GM06990 (cell line): ENCODE measurements around the gene PIGT.

Source experiments
- DNase-seq: peaks from one replicate; pipeline ENCODE4 v3.0.0-alpha.2; 2011; ENCODE audit not compliant: insufficient read length; ENCODE audit errors: extremely low read depth
- H3K27me3 ChIP-seq: replicated peaks from 2 replicates; pipeline ENCODE4 v1.6.0; 2011; ENCODE audit warnings: low read length; ENCODE audit not compliant: control insufficient read depth, insufficient read depth
- H3K36me3 ChIP-seq: 2 replicates; pipeline ENCODE4 v1.5.1; 2011; ENCODE audit warnings: low read length; ENCODE audit not compliant: control insufficient read depth, insufficient read depth
- H3K4me3 ChIP-seq: replicated peaks from 2 replicates; pipeline ENCODE4 v1.5.1; 2011; ENCODE audit warnings: low read depth, mild to moderate bottlenecking, control low read depth, low read length
- TF ChIP-seq, protein P1 (sequence below): IDR thresholded peaks from 2 replicates; pipeline ENCODE4 v1.5.1; 2011; ENCODE audit warnings: low read length, control low read depth, mild to moderate bottlenecking, inconsistent platforms; ENCODE audit not compliant: insufficient read depth, poor library complexity, severe bottlenecking

The PIGT gene

DNA sequence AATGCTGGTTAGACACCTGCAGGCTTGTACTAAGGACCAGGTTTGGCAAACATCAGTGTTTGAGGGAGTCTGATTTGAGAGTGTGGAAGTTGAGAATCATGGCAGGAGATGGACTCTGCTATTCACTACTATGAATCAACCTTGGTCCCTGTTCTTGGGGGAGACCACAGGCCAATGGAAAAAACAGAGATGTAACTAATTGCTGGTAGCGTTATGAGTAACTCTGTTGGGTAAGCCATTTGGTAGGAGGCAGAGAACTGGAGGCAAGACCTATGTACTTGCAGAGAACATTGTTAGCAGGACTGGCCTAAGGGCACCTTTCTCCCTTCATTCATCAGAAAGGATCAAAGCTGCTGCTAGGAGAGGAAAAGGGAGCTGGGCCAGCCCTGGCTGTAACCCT lies 45.3 kb downstream of the PIGT start:
- no peak for DNase-seq
- TF ChIP-seq, protein P1, sequence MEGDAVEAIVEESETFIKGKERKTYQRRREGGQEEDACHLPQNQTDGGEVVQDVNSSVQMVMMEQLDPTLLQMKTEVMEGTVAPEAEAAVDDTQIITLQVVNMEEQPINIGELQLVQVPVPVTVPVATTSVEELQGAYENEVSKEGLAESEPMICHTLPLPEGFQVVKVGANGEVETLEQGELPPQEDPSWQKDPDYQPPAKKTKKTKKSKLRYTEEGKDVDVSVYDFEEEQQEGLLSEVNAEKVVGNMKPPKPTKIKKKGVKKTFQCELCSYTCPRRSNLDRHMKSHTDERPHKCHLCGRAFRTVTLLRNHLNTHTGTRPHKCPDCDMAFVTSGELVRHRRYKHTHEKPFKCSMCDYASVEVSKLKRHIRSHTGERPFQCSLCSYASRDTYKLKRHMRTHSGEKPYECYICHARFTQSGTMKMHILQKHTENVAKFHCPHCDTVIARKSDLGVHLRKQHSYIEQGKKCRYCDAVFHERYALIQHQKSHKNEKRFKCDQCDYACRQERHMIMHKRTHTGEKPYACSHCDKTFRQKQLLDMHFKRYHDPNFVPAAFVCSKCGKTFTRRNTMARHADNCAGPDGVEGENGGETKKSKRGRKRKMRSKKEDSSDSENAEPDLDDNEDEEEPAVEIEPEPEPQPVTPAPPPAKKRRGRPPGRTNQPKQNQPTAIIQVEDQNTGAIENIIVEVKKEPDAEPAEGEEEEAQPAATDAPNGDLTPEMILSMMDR = no peak
- no peaks in the 10 kb centered on the region for H3K36me3 ChIP-seq

DNA sequence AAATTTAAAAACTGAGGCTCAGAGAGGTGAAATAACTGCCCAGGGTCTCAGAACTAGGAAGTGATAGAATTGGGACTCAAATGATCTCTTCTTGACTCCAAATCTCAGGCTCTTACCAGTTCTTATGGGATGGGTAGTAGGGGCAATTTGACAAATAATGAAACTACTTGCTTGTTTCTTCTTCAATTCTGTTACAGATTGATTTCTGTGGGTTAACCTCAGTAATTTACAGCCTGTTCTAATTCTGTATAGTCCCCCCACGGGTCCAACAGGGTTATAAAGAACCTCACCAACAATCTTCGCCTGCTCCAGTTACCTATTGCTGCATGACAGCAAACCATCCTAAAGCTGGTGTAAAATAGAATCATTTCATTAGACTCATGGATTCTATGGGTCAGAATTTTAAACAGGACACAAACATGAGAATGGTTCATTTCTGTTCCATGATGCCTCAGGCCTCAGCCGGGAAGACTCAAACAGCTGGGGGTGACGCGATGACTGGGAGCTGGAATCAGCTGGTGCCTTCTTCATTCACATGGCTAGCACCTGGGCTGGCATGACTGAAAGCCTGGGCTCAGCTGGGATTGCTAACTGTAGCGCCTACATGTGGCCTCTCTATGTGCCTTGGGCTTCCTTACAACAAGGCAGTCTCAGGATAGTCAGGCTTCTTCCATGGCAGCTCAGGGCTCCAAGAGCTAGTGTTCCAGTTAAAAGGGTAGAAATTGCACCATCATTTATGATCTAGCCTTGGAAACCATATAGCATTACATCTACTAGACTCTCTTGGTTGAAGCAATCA lies 47.0 kb downstream of the PIGT start:
- TF ChIP-seq, protein P1 = no peak
- Histone ChIP-seq H3K27me3 (peaks cover 3% of the 10 kb centered on the region; the same call in 1 of the 2 replicates), H3K36me3 (no peaks in the 10 kb centered on the region), H3K4me3 (no peak overlapping the region)
- no peak for DNase-seq

More for the DNA sequence above, 45.3 kb downstream of the PIGT start:
- peaks cover 5% of the 10 kb centered on the region for H3K27me3 ChIP-seq
- H3K4me3 ChIP-seq = no peak overlapping the region

GRCh38 chr20:45463709-45464108 lies 47.8 kb downstream of the PIGT start:
- H3K27me3 ChIP-seq = peaks cover 3% of the 10 kb centered on the region; the same call in 1 of the 2 replicates
- H3K36me3 ChIP-seq = no peaks in the 10 kb centered on the region
- DNase-seq = no peak
- TF ChIP-seq, protein P1 = no peak
- no peak overlapping the region for H3K4me3 ChIP-seq

DNA sequence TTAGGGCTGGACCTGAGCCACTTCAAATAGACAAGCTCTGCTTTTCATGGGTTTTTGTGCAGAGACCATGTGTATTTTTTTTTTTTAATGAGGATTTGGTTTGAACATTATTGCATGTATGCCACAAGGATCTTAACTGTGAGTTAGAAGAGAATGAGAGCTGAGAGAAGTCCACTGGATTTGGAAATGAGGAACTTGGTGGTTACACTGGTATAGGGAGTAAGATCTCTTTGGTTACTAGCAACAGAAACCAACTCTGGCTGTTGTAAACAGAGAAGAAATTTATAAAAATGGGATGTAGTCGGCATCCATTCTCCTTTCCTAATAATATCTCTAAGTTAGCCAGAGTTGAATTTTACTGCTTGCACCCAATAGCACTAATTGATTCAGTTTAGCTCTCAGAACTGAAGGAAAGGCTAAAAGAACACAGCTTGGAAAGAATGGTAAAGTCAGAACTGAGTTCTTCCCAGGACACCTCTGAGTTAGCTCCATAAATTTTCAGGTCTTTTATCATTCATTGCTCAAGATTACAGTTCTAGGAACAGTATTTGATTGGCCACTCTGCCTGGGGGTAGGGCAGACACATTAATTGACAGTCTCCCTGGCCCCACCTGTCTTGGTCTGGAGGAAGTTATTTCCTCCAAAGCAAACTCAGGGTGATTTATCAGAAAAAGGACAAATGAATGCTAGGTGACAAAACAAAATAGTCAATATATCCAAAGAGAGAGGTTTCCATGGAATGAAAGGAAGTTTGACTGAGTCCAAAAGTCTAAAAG lies 49.7 kb downstream of the PIGT start:
- no peak for DNase-seq
- H3K36me3 ChIP-seq = no peaks in the 10 kb centered on the region
- TF ChIP-seq, protein P1 = no peak
- H3K27me3 ChIP-seq = peaks cover 7% of the 10 kb centered on the region; the same call in 1 of the 2 replicates
- no peak overlapping the region for H3K4me3 ChIP-seq

GRCh38 chr20:45467172-45467571 lies 51.2 kb downstream of the PIGT start:
- no peak overlapping the region for H3K4me3 ChIP-seq
- peaks cover 8% of the 10 kb centered on the region for H3K27me3 ChIP-seq
- DNase-seq = no peak
- TF ChIP-seq, protein P1 = no peak
- H3K36me3 ChIP-seq = no peaks in the 10 kb centered on the region
